Stimulated activated CD4-positive, alpha-beta T cell treated with anti-CD3 and anti-CD28 coated beads, Interleukin-12 subunit alpha, Interleukin-12 subunit beta, amount 100 ng/mL, for 24 hours (primary cell): ENCODE data around the gene METTL26.

Source experiments
- DNase-seq, 2 experiments: peaks; one replicate each; pipeline ENCODE4 v3.0.0-alpha.2; 2020; ENCODE audit warnings: low read depth in 2 of 2

The METTL26 gene

GRCh38 chr16:674968-675883 is 39.1 kb upstream of the METTL26 start, which contains the start of gene RHBDL1:
Gene RHBDL1, plus strand, starts transcription at chr16:675671. Its CDS starts 120 bp downstream, at chr16:675791.
- no peak for DNase-seq

GRCh38 chr16:674214-674881 is 38.2 kb upstream of the METTL26 start:
- no peak for DNase-seq

GRCh38 chr16:673399-673991 is 37.4 kb upstream of the METTL26 start:
- DNase-seq, result no peak

- no peak for DNase-seq
Observed at GRCh38 chr16:672851-673250, 36.7 kb upstream of the METTL26 start.

- no peak for DNase-seq
Observed at GRCh38 chr16:672371-672770, 36.3 kb upstream of the METTL26 start.

GRCh38 chr16:671353-672131 is 35.4 kb upstream of the METTL26 start:
- DNase-seq, result no peak

- DNase-seq, result no peak
Observed at GRCh38 chr16:670485-671352, 34.6 kb upstream of the METTL26 start.

GRCh38 chr16:669666-670065 is 33.6 kb upstream of the METTL26 start:
- DNase-seq, result no peak

- DNase-seq, result no peak
Observed at GRCh38 chr16:668519-669171, 32.5 kb upstream of the METTL26 start.

- peak; percentile 83 to 91 for DNase-seq
Observed at GRCh38 chr16:667780-668518, 31.8 kb upstream of the METTL26 start, which contains the start of gene RHOT2. Gene RHOT2, plus strand, starts transcription at chr16:668132. Its CDS starts 68 bp downstream, at chr16:668200.

GRCh38 chr16:667113-667779 is 31.1 kb upstream of the METTL26 start:
- DNase-seq, result no peak

GRCh38 chr16:666572-666971 is 30.5 kb upstream of the METTL26 start:
- DNase-seq, result no peak

GRCh38 chr16:662597-662996 is 26.5 kb upstream of the METTL26 start:
- no peak for DNase-seq

GRCh38 chr16:662095-662494 is 26.0 kb upstream of the METTL26 start:
- no peak for DNase-seq

GRCh38 chr16:661184-661821 is 25.2 kb upstream of the METTL26 start:
- DNase-seq, result no peak

- peak in 1 of 2 experiments; percentile 57 for DNase-seq
Observed at GRCh38 chr16:660459-661183, 24.5 kb upstream of the METTL26 start.

- DNase-seq, result no peak
Observed at GRCh38 chr16:660132-660458, 24.0 kb upstream of the METTL26 start.

GRCh38 chr16:659618-660017 is 23.5 kb upstream of the METTL26 start:
- no peak for DNase-seq
